ENCODE results near the gene PAPPA. TPM values are rescaled to one million over a fixed set of nuclear protein-coding genes. Genes with fewer than 3 reads are reported as not detected.

Gene PAPPA
- total RNA-seq, 1 experiment from 2014 or later, result 0.17 TPM

DNA sequence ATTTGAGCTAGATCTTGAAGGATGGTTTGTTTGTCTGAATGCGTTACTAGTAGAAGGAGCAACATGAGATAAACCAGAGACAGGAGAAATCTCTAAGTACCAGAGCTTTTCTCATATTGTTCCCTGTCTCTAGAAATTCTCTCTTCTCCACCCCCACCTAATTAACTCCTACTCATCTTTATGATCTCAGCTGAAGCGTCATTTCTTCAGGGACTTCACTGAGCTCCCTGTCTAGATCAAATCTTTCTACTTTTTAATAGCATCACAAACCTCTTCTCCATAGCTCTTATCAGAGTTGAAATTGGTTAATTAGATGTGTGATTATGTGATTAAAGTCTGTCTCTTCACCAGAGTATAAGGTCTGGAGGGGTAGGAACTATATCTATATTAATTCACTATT is 226.2 kb downstream of the PAPPA start:
- Mint-ChIP-seq H3K27ac (no peak overlapping the region), H3K4me3 (no peak overlapping the region), H3K27me3 (ENCODE audit: low read depth) (no peaks in the 10 kb centered on the region), H3K4me1 (peaks cover 0 to 10% of the 10 kb centered on the region in 2 experiments; a peak in 1 of 4 replicates), H3K36me3 (ENCODE audit: insufficient read depth in 1 of 3, low read depth in 3 of 3) (no peaks in the 10 kb centered on the region), H3K9me3 (no peaks in the 10 kb centered on the region)
- DNase-seq, result no peak
- no peak overlapping the region for H3K14ac ChIP-seq (ENCODE audit: insufficient read depth, low read length)
- H4K5ac ChIP-seq (ENCODE audit: insufficient read length, low read depth, low read length), result no peak overlapping the region
- H3K18ac ChIP-seq (ENCODE audit: insufficient read length, low read depth, low read length), result no peak overlapping the region
- H3K56ac ChIP-seq (ENCODE audit: insufficient read length, low read depth, low read length), result no peak overlapping the region
- H3K23ac ChIP-seq (ENCODE audit: insufficient read length, low read depth, low read length), result no peak overlapping the region
- H2BK12ac ChIP-seq (ENCODE audit: insufficient read length, low read depth, low read length), result no peak overlapping the region
- H3K27me3 ChIP-seq (ENCODE audit: insufficient read depth, low read length), result no peaks in the 10 kb centered on the region
- H3K79me1 ChIP-seq (ENCODE audit: insufficient read depth, low read depth, low read length, poor library complexity, severe bottlenecking), result no peaks in the 10 kb centered on the region
- TF ChIP-seq, protein P1, sequence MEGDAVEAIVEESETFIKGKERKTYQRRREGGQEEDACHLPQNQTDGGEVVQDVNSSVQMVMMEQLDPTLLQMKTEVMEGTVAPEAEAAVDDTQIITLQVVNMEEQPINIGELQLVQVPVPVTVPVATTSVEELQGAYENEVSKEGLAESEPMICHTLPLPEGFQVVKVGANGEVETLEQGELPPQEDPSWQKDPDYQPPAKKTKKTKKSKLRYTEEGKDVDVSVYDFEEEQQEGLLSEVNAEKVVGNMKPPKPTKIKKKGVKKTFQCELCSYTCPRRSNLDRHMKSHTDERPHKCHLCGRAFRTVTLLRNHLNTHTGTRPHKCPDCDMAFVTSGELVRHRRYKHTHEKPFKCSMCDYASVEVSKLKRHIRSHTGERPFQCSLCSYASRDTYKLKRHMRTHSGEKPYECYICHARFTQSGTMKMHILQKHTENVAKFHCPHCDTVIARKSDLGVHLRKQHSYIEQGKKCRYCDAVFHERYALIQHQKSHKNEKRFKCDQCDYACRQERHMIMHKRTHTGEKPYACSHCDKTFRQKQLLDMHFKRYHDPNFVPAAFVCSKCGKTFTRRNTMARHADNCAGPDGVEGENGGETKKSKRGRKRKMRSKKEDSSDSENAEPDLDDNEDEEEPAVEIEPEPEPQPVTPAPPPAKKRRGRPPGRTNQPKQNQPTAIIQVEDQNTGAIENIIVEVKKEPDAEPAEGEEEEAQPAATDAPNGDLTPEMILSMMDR (conservative IDR thresholded peaks at IDR 0.05), result no peak
- no peak overlapping the region for H2BK15ac ChIP-seq (ENCODE audit: low read depth, low read length)
- no peak overlapping the region for H3K9ac ChIP-seq (ENCODE audit: extremely low read depth, insufficient read length, low read length)
- no peaks in the 10 kb centered on the region for H3K79me2 ChIP-seq (ENCODE audit: insufficient read depth, low read length)
- WGBS (ENCODE audit: extremely low coverage, insufficient read length, low lambda C conversion rate), result no CpG with 5 or more reads among the region's 2 CpGs
- no peak overlapping the region for H2BK5ac ChIP-seq (ENCODE audit: insufficient read length, low read length)
- H3K4me1 ChIP-seq (ENCODE audit: insufficient read depth, low read length), result no peaks in the 10 kb centered on the region
- no peak overlapping the region for H4K91ac ChIP-seq (ENCODE audit: insufficient read length, low read depth, low read length)
- no peak overlapping the region for H2AK5ac ChIP-seq (ENCODE audit: insufficient read length, low read length)
- H3K27ac ChIP-seq (ENCODE audit: insufficient read length, low read depth, low read length), result no peak overlapping the region
- no peaks in the 10 kb centered on the region for H3K23me2 ChIP-seq (ENCODE audit: insufficient read length, low read depth, low read length, poor library complexity, severe bottlenecking)
- H3T11ph ChIP-seq (ENCODE audit: low read length), result no peak overlapping the region
- H4K8ac ChIP-seq (replicated peaks; ENCODE audit: insufficient read length, low read depth, low read length), result no peak overlapping the region
- no peak overlapping the region for H2AFZ ChIP-seq (ENCODE audit: low read length)
- no peak overlapping the region for H3K4ac ChIP-seq (ENCODE audit: low read depth, low read length)
- no peaks in the 10 kb centered on the region for H3K9me3 ChIP-seq (ENCODE audit: control insufficient read depth, low read depth, low read length)
- no peak overlapping the region for H2BK120ac ChIP-seq (ENCODE audit: low read depth, low read length, poor library complexity, severe bottlenecking)
- H2BK20ac ChIP-seq (ENCODE audit: low read depth, low read length, poor library complexity, severe bottlenecking), result no peak overlapping the region
- no peaks in the 10 kb centered on the region for H4K20me1 ChIP-seq (ENCODE audit: control insufficient read depth, insufficient read depth, insufficient read length)
- no peak overlapping the region for H3K4me2 ChIP-seq (ENCODE audit: insufficient read depth, insufficient read length, low read length)

Data from H9 (cell line).